ENCODE results near the gene ARR3.

DNA sequence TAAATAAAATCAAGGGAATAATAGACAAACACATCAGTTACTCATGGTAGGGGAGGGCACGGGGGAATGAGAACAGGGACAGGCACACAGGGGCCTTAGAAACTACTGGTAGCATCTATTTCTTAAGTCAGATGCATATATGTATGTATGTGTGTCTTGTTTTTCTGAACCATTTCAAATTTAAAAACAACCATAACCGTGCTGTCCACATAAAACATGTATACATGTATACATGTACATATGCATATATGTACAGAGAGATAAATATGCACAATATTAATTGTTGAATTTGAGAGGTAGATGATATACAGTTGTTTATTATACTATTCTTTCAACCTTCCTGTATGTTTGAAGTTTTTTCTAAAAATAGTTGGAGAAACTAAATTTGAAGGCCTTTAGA is 41.4 kb upstream of the ARR3 start:
- TF ChIP-seq, protein P1, sequence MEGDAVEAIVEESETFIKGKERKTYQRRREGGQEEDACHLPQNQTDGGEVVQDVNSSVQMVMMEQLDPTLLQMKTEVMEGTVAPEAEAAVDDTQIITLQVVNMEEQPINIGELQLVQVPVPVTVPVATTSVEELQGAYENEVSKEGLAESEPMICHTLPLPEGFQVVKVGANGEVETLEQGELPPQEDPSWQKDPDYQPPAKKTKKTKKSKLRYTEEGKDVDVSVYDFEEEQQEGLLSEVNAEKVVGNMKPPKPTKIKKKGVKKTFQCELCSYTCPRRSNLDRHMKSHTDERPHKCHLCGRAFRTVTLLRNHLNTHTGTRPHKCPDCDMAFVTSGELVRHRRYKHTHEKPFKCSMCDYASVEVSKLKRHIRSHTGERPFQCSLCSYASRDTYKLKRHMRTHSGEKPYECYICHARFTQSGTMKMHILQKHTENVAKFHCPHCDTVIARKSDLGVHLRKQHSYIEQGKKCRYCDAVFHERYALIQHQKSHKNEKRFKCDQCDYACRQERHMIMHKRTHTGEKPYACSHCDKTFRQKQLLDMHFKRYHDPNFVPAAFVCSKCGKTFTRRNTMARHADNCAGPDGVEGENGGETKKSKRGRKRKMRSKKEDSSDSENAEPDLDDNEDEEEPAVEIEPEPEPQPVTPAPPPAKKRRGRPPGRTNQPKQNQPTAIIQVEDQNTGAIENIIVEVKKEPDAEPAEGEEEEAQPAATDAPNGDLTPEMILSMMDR (IDR thresholded peaks at IDR 0.05; ENCODE audit: extremely low read depth in 1 of 2, insufficient read depth in 1 of 2, low read depth in 1 of 2, low read length in 2 of 2), result no peak
- TF ChIP-seq POLR2AphosphoS5 (IDR thresholded peaks at IDR 0.05; ENCODE audit: insufficient read depth, low read depth, low read length) (no peak), EZH2 (IDR thresholded peaks at IDR 0.05; ENCODE audit: borderline replicate concordance, low read depth, low read length, severe bottlenecking) (no peak), POLR2A (IDR thresholded peaks at IDR 0.05; ENCODE audit: low read depth, low read length) (no peak), GATA2 (IDR thresholded peaks at IDR 0.05; ENCODE audit: insufficient read depth, insufficient read length, low read depth, low read length) (no peak), JUN (IDR thresholded peaks at IDR 0.05; ENCODE audit: borderline replicate concordance, insufficient read depth, insufficient read length, low read depth) (no peak), MYC (IDR thresholded peaks at IDR 0.05; ENCODE audit: low read depth, low read length) (no peak), FOS (IDR thresholded peaks at IDR 0.05; ENCODE audit: borderline replicate concordance, insufficient read depth, low read length) (no peak)
- TF ChIP-seq, protein P2, sequence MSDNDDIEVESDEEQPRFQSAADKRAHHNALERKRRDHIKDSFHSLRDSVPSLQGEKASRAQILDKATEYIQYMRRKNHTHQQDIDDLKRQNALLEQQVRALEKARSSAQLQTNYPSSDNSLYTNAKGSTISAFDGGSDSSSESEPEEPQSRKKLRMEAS (IDR thresholded peaks at IDR 0.05; ENCODE audit: insufficient read depth, insufficient read length), result no peak
